Measurements from ENCODE around the gene SFXN5. TPM values are rescaled to one million over a fixed set of nuclear protein-coding genes. Genes with fewer than 3 reads are reported as not detected.

The SFXN5 gene
- total RNA-seq, 1 donor from 2014 or later = 13.7 TPM

DNA sequence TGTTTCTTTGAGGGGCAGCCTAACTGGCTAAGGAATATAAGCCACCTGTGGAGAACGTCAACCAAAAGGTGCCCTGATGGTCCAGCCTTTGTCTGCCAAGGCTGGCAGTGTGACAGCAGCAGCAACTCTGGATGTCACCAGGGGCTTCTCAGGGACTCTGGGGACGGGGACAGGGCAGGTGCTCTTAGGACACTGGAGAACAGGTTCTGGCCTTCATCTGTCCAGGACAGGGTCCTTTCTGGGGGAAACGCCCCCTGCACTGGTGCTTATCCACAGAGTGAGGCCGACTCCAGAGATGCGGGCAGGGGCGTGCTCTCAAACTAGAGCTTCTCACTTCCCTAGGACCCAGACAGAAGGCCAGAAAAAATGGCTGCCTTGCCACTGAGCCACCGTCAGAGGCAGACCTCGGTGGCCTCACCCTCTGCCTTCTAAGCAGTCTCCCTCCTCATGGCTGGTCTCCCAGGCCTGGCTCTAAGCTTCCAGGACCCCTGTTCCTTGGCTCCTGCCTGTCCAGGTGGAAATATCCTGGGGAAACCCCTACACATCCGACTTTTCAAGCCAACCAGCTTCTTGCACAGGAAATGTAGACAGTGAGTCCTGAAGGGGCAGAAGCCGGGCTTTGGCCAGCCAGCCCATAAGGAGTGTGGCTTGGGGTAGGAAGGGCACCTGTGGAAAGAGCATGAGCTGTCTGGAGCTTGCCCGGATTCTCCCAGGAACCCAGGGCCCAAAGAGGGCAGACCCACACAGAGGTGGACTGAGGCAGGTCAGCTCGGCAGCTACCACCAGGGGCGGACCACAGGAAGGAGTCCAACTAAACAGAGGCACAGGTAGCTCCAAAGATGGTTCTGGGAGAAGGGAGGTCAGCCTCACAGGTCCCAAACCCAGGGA, 11.3 kb upstream of the SFXN5 start:
- H3K27ac Mint-ChIP-seq (ENCODE audit: unreplicated experiment) = no peak overlapping the region
- peaks cover 8% of the 10 kb centered on the region for H3K27me3 Mint-ChIP-seq (ENCODE audit: unreplicated experiment)
- no peaks in the 10 kb centered on the region for H3K9me3 Mint-ChIP-seq (ENCODE audit: unreplicated experiment)
- H3K4me3 Mint-ChIP-seq (ENCODE audit: unreplicated experiment) = no peak overlapping the region
- no peak for DNase-seq
- no peaks in the 10 kb centered on the region for H3K36me3 Mint-ChIP-seq (ENCODE audit: unreplicated experiment)
- peaks cover 7% of the 10 kb centered on the region for H3K4me1 Mint-ChIP-seq (ENCODE audit: low read depth, unreplicated experiment)
- TF ChIP-seq CTCF (IDR thresholded peaks at IDR 0.05; ENCODE audit: partially characterized antibody, unreplicated experiment) = no peak

DNA sequence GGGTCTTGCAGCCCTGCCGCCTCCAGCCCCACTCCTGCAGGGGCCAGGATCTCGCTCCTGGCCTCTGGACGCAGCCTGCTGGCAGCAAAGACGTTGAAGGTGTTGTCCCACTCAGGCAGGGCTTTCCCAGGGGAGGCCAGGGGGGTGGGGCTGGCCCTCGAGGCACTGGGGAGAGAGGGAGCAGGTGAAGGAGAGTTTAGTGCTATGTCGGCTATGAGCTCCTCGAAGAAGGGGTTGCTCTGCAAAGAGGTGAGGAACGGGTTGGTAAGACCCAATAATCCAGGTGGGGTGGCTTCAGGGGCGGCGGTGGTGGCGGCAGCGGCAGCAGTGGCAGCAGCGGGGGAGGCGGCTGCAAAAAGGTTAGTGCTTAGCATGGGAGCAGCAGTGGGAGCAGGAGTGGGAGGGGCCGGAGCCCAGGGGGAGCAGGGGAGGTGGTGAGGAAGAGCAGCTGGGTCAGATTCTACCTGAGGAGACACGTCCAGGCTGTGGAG, 9.7 kb upstream of the SFXN5 start:
- Mint-ChIP-seq H3K36me3 (ENCODE audit: unreplicated experiment) (peaks cover 6% of the 10 kb centered on the region), H3K27ac (ENCODE audit: unreplicated experiment) (no peak overlapping the region), H3K4me3 (ENCODE audit: unreplicated experiment) (no peak overlapping the region), H3K27me3 (ENCODE audit: unreplicated experiment) (peaks cover 16% of the 10 kb centered on the region), H3K4me1 (ENCODE audit: low read depth, unreplicated experiment) (peaks cover 7% of the 10 kb centered on the region), H3K9me3 (ENCODE audit: unreplicated experiment) (peaks cover 3% of the 10 kb centered on the region)
- no peak for DNase-seq
- no peak for TF ChIP-seq CTCF (IDR thresholded peaks at IDR 0.05; ENCODE audit: partially characterized antibody, unreplicated experiment)

DNA sequence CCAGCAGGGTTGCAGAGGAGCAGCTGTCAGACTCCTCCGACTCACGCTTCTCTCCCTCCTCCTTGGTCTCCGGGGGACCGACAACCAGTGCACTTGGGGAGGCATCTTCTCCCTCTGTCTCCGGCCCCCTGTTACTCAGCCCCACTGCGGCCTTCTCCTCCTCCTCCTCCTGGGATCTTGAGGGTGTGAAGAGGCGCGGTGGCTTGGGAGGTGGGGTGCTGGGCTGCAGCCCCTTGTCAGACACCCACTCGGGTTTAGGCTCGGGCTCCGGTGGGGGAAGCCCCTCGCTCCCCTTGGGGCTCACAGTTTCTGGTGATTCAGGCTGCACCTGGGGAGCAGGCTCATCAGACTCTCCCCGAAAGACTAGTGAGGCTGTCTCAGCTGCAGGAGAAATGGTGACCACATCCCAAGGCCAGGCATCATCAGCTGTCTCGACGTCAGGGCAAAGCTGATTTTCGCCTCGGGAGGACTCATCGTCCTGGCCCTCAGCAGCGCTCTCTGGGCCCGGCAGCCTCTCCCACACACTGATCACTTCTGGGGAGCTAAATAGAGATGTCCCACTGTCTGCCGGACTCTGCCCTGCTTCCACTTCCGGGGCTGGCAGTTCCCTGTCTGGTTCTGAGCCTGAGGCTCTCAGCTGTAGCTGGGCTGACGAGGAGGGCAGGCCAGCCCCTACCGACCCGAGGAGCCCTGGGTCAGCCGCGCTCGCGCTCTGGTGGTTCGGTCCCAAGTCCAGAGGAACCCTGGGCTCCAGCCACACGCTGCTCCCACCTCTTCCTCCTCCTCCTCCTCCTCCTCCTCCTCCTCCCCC, 9.0 kb upstream of the SFXN5 start:
- no peak for TF ChIP-seq CTCF (IDR thresholded peaks at IDR 0.05; ENCODE audit: partially characterized antibody, unreplicated experiment)
- Mint-ChIP-seq H3K27me3 (ENCODE audit: unreplicated experiment) (peaks cover 17% of the 10 kb centered on the region), H3K9me3 (ENCODE audit: unreplicated experiment) (peaks cover 3% of the 10 kb centered on the region), H3K36me3 (ENCODE audit: unreplicated experiment) (peaks cover 6% of the 10 kb centered on the region), H3K4me1 (ENCODE audit: low read depth, unreplicated experiment) (peaks cover 4% of the 10 kb centered on the region), H3K27ac (ENCODE audit: unreplicated experiment) (no peak overlapping the region), H3K4me3 (ENCODE audit: unreplicated experiment) (no peak overlapping the region)
- DNase-seq = no peak

GRCh38 chr2:73079636-73080035, 8.1 kb upstream of the SFXN5 start:
- TF ChIP-seq CTCF (IDR thresholded peaks at IDR 0.05; ENCODE audit: partially characterized antibody, unreplicated experiment) = no peak
- peaks cover 3% of the 10 kb centered on the region for H3K4me1 Mint-ChIP-seq (ENCODE audit: low read depth, unreplicated experiment)

More at GRCh38 chr2:73079636-73080035, 8.1 kb upstream of the SFXN5 start:
- peaks cover 6% of the 10 kb centered on the region for H3K36me3 Mint-ChIP-seq (ENCODE audit: unreplicated experiment)
- peaks cover 3% of the 10 kb centered on the region for H3K9me3 Mint-ChIP-seq (ENCODE audit: unreplicated experiment)
- H3K27ac Mint-ChIP-seq (ENCODE audit: unreplicated experiment) = no peak overlapping the region
- no peak overlapping the region for H3K4me3 Mint-ChIP-seq (ENCODE audit: unreplicated experiment)
- DNase-seq = no peak
- peaks cover 18% of the 10 kb centered on the region for H3K27me3 Mint-ChIP-seq (ENCODE audit: unreplicated experiment)
